ENCODE data around the gene TIMM44.
"Not testable (repeated sequence)": the region's sequence is repeated elsewhere in the genome, so short reads cannot be mapped to it uniquely, and the experiment has no call there.

TIMM44 gene

DNA sequence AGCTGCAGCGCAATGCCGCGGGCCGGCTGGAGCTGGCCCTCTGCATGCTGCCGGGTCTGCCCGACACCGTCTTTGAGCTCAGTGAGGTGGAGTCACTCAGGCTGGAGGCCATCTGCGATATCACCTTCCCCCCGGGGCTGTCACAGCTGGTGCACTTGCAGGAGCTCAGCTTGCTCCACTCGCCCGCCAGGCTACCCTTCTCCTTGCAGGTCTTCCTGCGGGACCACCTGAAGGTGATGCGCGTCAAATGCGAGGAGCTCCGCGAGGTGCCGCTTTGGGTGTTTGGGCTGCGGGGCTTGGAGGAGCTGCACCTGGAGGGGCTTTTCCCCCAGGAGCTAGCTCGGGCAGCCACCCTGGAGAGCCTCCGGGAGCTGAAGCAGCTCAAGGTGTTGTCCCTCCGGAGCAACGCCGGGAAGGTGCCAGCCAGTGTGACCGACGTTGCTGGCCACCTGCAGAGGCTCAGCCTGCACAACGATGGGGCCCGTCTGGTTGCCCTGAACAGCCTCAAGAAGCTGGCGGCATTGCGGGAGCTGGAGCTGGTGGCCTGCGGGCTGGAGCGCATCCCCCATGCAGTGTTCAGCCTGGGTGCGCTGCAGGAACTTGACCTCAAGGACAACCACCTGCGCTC is 43.6 kb downstream of the TIMM44 start:
- no peaks in the 10 kb centered on the region for H3K27me3 ChIP-seq
- H3K4me3 ChIP-seq (ENCODE audit: low read depth, low read length): no peak overlapping the region
- TF ChIP-seq, protein P1, sequence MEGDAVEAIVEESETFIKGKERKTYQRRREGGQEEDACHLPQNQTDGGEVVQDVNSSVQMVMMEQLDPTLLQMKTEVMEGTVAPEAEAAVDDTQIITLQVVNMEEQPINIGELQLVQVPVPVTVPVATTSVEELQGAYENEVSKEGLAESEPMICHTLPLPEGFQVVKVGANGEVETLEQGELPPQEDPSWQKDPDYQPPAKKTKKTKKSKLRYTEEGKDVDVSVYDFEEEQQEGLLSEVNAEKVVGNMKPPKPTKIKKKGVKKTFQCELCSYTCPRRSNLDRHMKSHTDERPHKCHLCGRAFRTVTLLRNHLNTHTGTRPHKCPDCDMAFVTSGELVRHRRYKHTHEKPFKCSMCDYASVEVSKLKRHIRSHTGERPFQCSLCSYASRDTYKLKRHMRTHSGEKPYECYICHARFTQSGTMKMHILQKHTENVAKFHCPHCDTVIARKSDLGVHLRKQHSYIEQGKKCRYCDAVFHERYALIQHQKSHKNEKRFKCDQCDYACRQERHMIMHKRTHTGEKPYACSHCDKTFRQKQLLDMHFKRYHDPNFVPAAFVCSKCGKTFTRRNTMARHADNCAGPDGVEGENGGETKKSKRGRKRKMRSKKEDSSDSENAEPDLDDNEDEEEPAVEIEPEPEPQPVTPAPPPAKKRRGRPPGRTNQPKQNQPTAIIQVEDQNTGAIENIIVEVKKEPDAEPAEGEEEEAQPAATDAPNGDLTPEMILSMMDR (IDR thresholded peaks at IDR 0.05; ENCODE audit: low read depth, low read length): no peak
- H3K36me3 ChIP-seq: no peaks in the 10 kb centered on the region
- DNase-seq: peak; percentile 7
- H3K9me3 ChIP-seq: no peaks in the 10 kb centered on the region
- H3K4me1 ChIP-seq: no peaks in the 10 kb centered on the region

DNA sequence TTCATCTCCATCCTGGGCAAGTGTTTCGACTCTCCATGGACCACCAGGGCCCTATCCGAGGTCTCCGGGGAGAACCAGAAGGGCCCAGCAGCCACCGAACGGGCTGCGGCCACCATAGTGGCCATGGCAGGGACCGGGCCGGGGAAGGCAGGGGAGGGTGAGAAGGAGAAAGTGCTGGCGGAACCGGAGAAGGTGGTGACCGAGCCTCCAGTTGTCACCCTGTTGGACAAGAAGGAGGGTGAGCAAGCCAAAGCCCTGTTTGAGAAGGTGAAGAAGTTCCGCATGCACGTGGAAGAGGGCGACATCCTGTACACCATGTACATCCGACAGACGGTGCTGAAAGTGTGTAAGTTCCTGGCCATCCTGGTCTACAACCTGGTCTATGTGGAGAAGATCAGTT is 44.5 kb downstream of the TIMM44 start:
- Histone ChIP-seq H3K4me1 (no peaks in the 10 kb centered on the region), H3K27me3 (no peaks in the 10 kb centered on the region), H3K36me3 (no peaks in the 10 kb centered on the region), H3K9me3 (no peaks in the 10 kb centered on the region), H3K4me3 (ENCODE audit: low read depth, low read length) (no peak overlapping the region)
- TF ChIP-seq, protein P1 (IDR thresholded peaks at IDR 0.05; ENCODE audit: low read depth, low read length): no peak
- no peak for DNase-seq

DNA sequence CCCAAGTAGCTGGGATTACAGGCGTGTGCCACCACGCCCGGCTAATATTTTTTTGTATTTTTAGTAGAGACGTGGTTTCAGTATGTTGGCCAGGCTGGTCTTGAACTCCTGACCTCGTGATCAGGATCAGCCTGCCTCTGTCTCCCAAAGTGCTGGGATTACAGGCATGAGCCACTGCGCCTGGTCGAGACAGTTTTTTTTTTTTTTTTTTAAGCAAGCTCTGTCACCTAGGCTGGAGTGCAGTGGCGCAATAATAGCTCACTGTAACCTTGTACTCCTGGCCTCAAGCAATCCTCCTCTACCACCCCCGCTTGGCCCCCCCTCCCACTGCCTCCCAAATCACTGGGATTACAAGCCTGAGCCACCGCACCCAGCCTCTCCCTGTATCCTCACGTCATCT is 46.2 kb downstream of the TIMM44 start:
- H3K4me3 ChIP-seq (ENCODE audit: low read depth, low read length): no peak overlapping the region
- TF ChIP-seq, protein P1 (IDR thresholded peaks at IDR 0.05; ENCODE audit: low read depth, low read length): no peak

DNA sequence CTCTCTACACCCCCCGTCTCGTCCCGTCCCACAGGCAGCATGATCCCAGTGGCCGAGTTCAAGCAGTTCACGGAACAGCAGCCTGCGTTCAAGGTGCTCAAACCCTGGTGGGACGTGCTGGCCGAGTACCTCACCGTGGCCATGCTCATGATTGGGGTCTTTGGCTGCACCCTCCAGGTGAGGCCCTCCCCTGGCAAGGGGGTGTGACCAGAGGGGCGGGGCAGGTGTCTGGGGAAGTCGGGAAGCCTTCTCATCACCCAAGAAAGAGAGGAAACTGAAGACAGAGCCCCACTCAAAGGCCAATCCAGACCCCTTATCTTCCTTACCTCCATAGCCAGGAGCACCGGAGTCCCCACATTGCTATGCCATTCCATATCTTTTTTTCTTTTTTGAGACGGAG is 47.9 kb downstream of the TIMM44 start:
- no peak for DNase-seq
- H3K27me3 ChIP-seq: no peaks in the 10 kb centered on the region
- H3K4me3 ChIP-seq (ENCODE audit: low read depth, low read length): no peak overlapping the region
- no peaks in the 10 kb centered on the region for H3K36me3 ChIP-seq
- H3K9me3 ChIP-seq: no peaks in the 10 kb centered on the region
- H3K4me1 ChIP-seq: no peaks in the 10 kb centered on the region
- TF ChIP-seq, protein P1 (IDR thresholded peaks at IDR 0.05; ENCODE audit: low read depth, low read length): no peak

More for the DNA sequence above, 46.2 kb downstream of the TIMM44 start:
- Histone ChIP-seq H3K27me3 (no peaks in the 10 kb centered on the region), H3K9me3 (no peaks in the 10 kb centered on the region), H3K36me3 (no peaks in the 10 kb centered on the region), H3K4me1 (no peaks in the 10 kb centered on the region)
- no peak for DNase-seq

DNA sequence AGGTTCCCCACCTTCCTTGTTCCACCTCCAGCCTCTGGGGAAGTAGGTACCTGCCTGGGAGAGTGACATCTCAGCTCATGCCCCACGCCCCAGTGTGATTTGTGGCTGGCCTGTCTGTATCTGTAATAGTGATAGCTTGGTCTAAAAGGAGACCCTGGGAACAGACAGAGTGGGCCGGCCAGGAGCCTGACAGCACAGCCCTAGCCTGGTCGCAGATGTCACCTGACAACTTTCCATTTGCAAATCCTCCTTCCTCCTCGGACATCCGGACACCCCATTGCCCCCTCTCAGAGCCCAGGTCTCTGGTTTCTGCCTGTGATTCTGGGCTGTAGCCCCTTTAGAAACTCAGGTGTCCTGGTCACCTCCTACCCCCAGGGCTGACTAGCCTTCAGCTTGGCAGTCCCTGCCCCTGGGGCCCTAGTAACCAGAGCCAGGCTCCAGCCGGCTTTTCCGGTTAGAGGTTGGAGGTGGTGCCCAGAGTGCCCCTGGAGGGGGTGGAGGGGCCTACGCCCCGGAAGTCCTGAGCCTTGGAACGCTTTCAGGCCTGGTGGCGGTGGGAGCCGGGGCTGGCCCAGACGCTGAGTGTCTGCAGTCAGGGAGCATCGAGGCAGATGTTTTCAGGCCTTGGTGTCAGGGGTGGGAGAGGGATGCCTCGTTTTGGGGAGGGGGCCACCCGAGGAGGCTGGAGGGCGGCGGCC is 48.7 kb downstream of the TIMM44 start:
- no peaks in the 10 kb centered on the region for H3K36me3 ChIP-seq
- no peaks in the 10 kb centered on the region for H3K4me1 ChIP-seq
- no peaks in the 10 kb centered on the region for H3K9me3 ChIP-seq
- H3K27me3 ChIP-seq: no peaks in the 10 kb centered on the region
- TF ChIP-seq, protein P1 (IDR thresholded peaks at IDR 0.05; ENCODE audit: low read depth, low read length): no peak
- no peak for DNase-seq
- no peak overlapping the region for H3K4me3 ChIP-seq (ENCODE audit: low read depth, low read length)

DNA sequence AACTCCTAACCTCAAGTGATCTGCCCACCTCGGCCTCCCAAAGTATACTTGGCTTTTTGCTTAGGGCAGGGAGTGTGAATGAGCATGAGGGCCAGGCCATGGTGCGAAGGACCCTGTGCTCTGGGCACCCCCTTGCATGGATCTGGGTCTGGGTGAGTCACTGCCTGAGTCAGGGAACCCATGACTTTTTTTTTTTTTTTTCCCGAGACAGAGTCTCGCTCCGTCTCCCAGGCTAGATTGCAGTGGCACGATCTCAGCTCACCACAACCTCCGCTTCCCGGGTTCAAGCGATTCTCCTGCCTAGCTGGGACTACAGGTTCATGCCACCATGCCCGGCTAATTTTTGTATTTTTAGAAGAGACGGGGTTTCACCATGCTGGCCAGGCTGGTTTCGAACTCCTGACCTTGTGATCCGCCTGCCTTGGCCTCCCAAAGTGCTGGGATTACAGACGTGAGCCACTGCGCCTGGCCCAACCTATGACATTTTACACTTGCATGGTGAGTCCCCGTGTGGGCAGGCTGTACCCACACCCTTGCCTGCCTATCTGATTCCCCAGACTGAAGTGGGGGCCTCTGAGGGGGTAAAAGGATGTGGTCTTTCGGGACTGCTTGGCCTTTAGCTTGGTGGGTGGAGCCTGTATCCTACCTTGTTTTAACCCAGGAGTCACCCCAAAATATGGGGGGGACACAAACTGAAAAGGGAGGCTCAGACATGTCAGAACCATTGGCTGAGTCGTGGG is 49.9 kb downstream of the TIMM44 start:
- DNase-seq; H3K4me1 ChIP-seq; H3K4me3 ChIP-seq (ENCODE audit: low read depth, low read length); H3K36me3 ChIP-seq; H3K27me3 ChIP-seq; H3K9me3 ChIP-seq: not testable (repeated sequence)
